Lung (tissue), 12 donors: ENCODE measurements around the gene ENPP1. TPM values are rescaled to one million over a fixed set of nuclear protein-coding genes. Genes with fewer than 3 reads are reported as not detected.
A peak's percentile ranks its signal among the peaks of the same experiment; 100 is the strongest.

Experiments
- ATAC-seq: fragments of 200-7000 bp; cut with Tn5 transposase; one replicate; pipeline ENCODE4 v1.9.1; 2020; ENCODE audit warnings: moderate number of reproducible peaks; ENCODE audit not compliant: insufficient read depth, low FRiP score
- DNase-seq, 3 donors: peaks; one replicate each; pipeline ENCODE4 v3.0.0-alpha.2; 2013 to 2017
- H3K27ac ChIP-seq, 2 donors: one replicate each; pipeline ENCODE4 v1.5.1; 2013; ENCODE audit warnings: mild to moderate bottlenecking in 2 of 2, moderate library complexity in 2 of 2, control low read depth in 1 of 2, inconsistent platforms in 1 of 2, low read depth in 1 of 2, low read length in 1 of 2
- H3K27me3 ChIP-seq, 3 donors: one replicate each; pipeline ENCODE4 v1.5.1; 2013; ENCODE audit warnings: low read length in 2 of 3; ENCODE audit not compliant: control insufficient read depth in 3 of 3, insufficient read depth in 3 of 3
- H3K36me3 ChIP-seq, 4 donors: one replicate each; pipeline ENCODE4 v1.5.1; 2013; ENCODE audit warnings: low read length in 4 of 4, mild to moderate bottlenecking in 1 of 4, moderate library complexity in 1 of 4; ENCODE audit not compliant: control insufficient read depth in 4 of 4, insufficient read depth in 4 of 4
- H3K4me1 ChIP-seq, 5 donors: one replicate each; pipeline ENCODE4 v1.5.1; 2013; ENCODE audit warnings: low read length in 5 of 5, mild to moderate bottlenecking in 2 of 5, moderate library complexity in 1 of 5; ENCODE audit not compliant: control insufficient read depth in 5 of 5, insufficient read depth in 5 of 5
- H3K4me3 ChIP-seq: one replicate; pipeline ENCODE4 v1.5.1; 2013; ENCODE audit warnings: mild to moderate bottlenecking, control low read depth, moderate library complexity
- H3K9ac ChIP-seq, 2 donors: one replicate each; pipeline ENCODE4 v1.5.1; 2013; ENCODE audit warnings: low read length in 2 of 2, control low read depth in 1 of 2; ENCODE audit not compliant: insufficient read depth in 1 of 2
- H3K9me3 ChIP-seq, 4 donors: one replicate each; pipeline ENCODE4 v1.5.1; 2013; ENCODE audit warnings: low read length in 3 of 4, mild to moderate bottlenecking in 1 of 4, moderate library complexity in 1 of 4; ENCODE audit not compliant: control insufficient read depth in 4 of 4, insufficient read depth in 3 of 4
- CTCF ChIP-seq: IDR thresholded peaks from 2 replicates; pipeline ENCODE4 v1.5.1; 2012; ENCODE audit warnings: mild to moderate bottlenecking; ENCODE audit errors: control extremely low read depth, extremely low read depth
- WGBS, 2 donors: extraction: QIAGEN DNeasy Blood & Tissue Kit; methylation state at CpG; one replicate each; pipeline ENCODE4 v1.1.7; 2013; 5-methylcytosine and 5-hydroxymethylcytosine counted together
- polyA plus RNA-seq, 2 donors: library from polyadenylated mRNA; stranded (reverse); fragments of 200-250 nt; gene quantifications; one replicate each; pipeline ENCODE4 v1.2.1, GENCODE V29; 2013
- total RNA-seq, 2 donors: library from RNA; depleted of rRNA in 1 of 2; stranded (reverse); fragments of >200 nt in 1 of 2; gene quantifications; one replicate each; pipeline ENCODE4 v1.2.1, GENCODE V29; 2014 to 2021
- donor health status: control.
- donor health status: control.
- donor health status: Bipolar disorder and iron deficiency.
- donor health status: healthy.
- donor health status: DM: yes; HTN: yes; CAD: no.

ENPP1 gene
- total and polyA plus RNA-seq, 4 donors: 0.21 to 7.3 (median 0.82) TPM

DNA sequence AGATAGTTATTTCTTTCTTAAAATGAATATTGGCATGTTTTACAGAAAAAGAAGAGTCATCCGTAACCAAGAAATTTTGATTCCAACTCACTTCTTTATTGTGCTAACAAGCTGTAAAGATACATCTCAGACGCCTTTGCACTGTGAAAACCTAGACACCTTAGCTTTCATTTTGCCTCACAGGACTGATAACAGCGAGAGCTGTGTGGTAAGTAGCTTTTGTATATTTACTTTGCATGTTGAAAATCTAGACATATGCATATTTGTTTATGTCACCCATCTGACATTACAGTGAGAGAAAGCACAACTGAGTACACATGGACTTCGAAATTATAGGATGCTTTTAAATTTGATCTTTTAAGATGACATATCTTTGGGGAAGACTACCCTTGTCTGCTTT lies 78.7 kb downstream of the ENPP1 start:
- Histone ChIP-seq H3K27me3 (no peaks in the 10 kb centered on the region), H3K4me3 (no peak overlapping the region), H3K36me3 (no peaks in the 10 kb centered on the region), H3K9me3 (no peaks in the 10 kb centered on the region), H3K4me1 (no peaks in the 10 kb centered on the region), H3K9ac (no peak overlapping the region), H3K27ac (no peak overlapping the region)
- 83 to 88% methylated on average over 4 of the region's 4 CpGs for WGBS, 2 donors
- no peak for DNase-seq
- no peak for ATAC-seq
- no peak for TF ChIP-seq CTCF

DNA sequence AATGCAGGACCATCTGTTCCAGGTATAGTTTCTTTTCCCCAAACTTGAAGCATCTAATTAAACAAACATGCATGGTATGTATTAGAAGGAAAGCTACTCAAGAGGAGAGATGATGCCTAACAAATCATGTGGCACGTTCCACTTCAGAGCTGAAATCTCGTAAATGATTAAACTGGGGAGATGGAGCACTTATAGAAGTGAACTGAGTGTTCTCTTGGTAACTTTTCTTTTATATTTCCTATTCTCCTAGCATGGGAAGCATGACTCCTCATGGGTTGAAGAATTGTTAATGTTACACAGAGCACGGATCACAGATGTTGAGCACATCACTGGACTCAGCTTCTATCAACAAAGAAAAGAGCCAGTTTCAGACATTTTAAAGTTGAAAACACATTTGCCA lies 82.3 kb downstream of the ENPP1 start:
- H3K9me3 ChIP-seq: no peaks in the 10 kb centered on the region
- no peaks in the 10 kb centered on the region for H3K36me3 ChIP-seq
- ATAC-seq (no peak), DNase-seq (peak in 1 of 3 donors; percentile 6)
- no peaks in the 10 kb centered on the region for H3K27me3 ChIP-seq
- no peak overlapping the region for H3K4me3 ChIP-seq
- no peaks in the 10 kb centered on the region for H3K4me1 ChIP-seq
- TF ChIP-seq CTCF: no peak
- WGBS, 2 donors: 73 to 74% methylated on average over 3 of the region's 3 CpGs
- no peak overlapping the region for H3K9ac ChIP-seq
- H3K27ac ChIP-seq: no peak overlapping the region

- H3K27ac ChIP-seq: no peak overlapping the region
- no peak for TF ChIP-seq CTCF
- no peak for ATAC-seq
Measured at GRCh38 chr6:131893198-131893597, 85.4 kb downstream of the ENPP1 start.

More at GRCh38 chr6:131893198-131893597, 85.4 kb downstream of the ENPP1 start:
- DNase-seq: no peak
- Histone ChIP-seq H3K9me3 (peaks cover 0 to 6% (median 1%) of the 10 kb centered on the region in 4 donors), H3K4me1 (no peaks in the 10 kb centered on the region), H3K9ac (no peak overlapping the region), H3K27me3 (no peaks in the 10 kb centered on the region), H3K4me3 (no peak overlapping the region), H3K36me3 (no peaks in the 10 kb centered on the region)
- WGBS, 2 donors: 75 to 83% methylated on average over 1 of the region's 1 CpG
